Suprapubic skin (tissue), 4 donors: Measurements from ENCODE around the gene KCNK18. TPM values are rescaled to one million over a fixed set of nuclear protein-coding genes. Genes with fewer than 3 reads are reported as not detected.

Experiments
- DNase-seq, 2 donors: peaks; one replicate each; pipeline ENCODE4 v3.0.0-alpha.2; 2019; ENCODE audit warnings: low spot score in 2 of 2
- H3K27ac ChIP-seq: fragments of 200-600 bp; sonication (generic); one replicate; pipeline ENCODE4 v1.5.1; 2019
- H3K27me3 ChIP-seq: fragments of 200-600 bp; sonication (generic); one replicate; pipeline ENCODE4 v1.5.1; 2019
- H3K36me3 ChIP-seq: fragments of 200-600 bp; sonication (generic); one replicate; pipeline ENCODE4 v1.5.1; 2019
- H3K4me1 ChIP-seq: fragments of 200-600 bp; sonication (generic); one replicate; pipeline ENCODE4 v1.5.1; 2019
- H3K4me3 ChIP-seq: fragments of 200-600 bp; sonication (generic); one replicate; pipeline ENCODE4 v1.5.1; 2019; ENCODE audit warnings: mild to moderate bottlenecking
- H3K9me3 ChIP-seq: fragments of 200-600 bp; sonication (generic); one replicate; pipeline ENCODE4 v1.5.1; 2019
- CTCF ChIP-seq, 2 donors: fragments of 200-600 bp in 1 of 2; fragments of 450-650 bp in 1 of 2; sonication (generic) in 1 of 2; IDR thresholded peaks; one replicate each; pipeline ENCODE4 v1.5.1; 2016 to 2019; ENCODE audit warnings: antibody characterized with exemption in 2 of 2, mild to moderate bottlenecking in 1 of 2, moderate library complexity in 1 of 2
- EP300 ChIP-seq: sonication (generic); formaldehyde crosslinking; IDR thresholded peaks from one replicate; pipeline ENCODE4 v1.6.1; 2017; ENCODE audit warnings: antibody characterized with exemption
- POLR2A ChIP-seq, 2 donors: fragments of 450-650 bp; IDR thresholded peaks; one replicate each; pipeline ENCODE4 v1.6.1; 2017; ENCODE audit warnings: antibody characterized with exemption in 2 of 2, mild to moderate bottlenecking in 2 of 2, moderate library complexity in 2 of 2
- POLR2AphosphoS5 ChIP-seq, 3 donors: sonication (generic); formaldehyde crosslinking; IDR thresholded peaks; one replicate each; pipeline ENCODE4 v1.6.1; 2017; ENCODE audit warnings: antibody characterized with exemption in 3 of 3
- WGBS: methylation state at CpG from one replicate; pipeline ENCODE4 v1.1.5; 2018; 5-methylcytosine and 5-hydroxymethylcytosine counted together
- total RNA-seq, 4 donors: library from RNA; depleted of rRNA; stranded (reverse); fragments of >200 nt; gene quantifications; one replicate each; pipeline ENCODE4 v1.1.0, GENCODE V29; 2016

KCNK18 gene
- total RNA-seq, 4 donors from 2014 or later, result not detected

DNA sequence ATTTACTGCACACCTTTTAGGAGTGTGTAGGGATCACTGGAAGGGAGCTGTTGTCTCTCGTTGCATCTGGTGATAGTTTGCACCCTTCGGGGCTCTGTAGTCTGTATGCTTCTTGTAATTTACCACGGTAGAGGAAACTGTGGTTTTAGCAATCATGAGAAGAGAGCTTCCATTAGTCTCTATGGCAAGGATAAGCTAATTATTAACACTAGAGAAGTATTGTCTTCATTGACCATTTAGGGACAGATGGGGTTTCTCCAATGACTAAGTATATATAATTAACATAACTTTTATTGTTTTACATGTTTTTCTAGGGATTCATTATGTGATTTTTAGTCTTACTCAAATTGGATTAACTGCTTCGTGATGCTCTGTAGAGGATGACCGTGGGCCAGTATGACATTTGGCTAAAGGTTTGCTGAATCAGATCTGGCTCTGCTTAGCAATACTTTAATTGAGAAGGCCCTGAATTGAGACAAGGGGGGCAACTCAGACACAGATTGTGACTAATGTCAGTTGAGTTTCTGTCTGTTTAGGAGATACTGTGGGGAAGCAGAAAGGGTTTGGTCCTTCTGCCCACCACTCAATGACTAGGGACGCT lies 52.3 kb downstream of the KCNK18 start:
- H3K27ac ChIP-seq, result no peak overlapping the region
- no peaks in the 10 kb centered on the region for H3K9me3 ChIP-seq
- 62% methylated on average over 6 of the region's 6 CpGs for WGBS

DNA sequence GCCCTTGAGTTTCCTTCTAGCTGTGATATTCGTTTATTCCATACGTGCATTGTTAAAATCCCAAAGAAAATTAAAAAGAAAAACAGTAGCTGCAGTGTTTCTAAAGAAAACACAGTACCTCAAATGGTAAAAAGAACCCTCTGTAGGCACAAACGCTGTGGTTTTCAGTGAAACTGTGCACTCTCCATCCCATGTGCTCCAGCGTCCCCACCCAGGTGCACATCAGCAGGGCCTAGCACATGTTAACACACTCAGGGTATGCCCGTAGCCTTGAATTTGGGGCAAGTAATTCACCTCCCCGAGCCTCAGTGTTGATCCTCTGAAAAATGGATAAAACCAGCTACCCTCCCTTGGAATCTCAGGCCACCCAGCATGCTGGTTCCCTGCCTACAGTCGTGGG lies 53.1 kb downstream of the KCNK18 start:
- Histone ChIP-seq H3K27ac (no peak overlapping the region), H3K4me3 (no peak overlapping the region), H3K27me3 (peaks cover 12% of the 10 kb centered on the region), H3K9me3 (no peaks in the 10 kb centered on the region), H3K4me1 (no peaks in the 10 kb centered on the region), H3K36me3 (no peaks in the 10 kb centered on the region)
- 57% methylated on average over 6 of the region's 7 CpGs for WGBS
- no peak for DNase-seq
- TF ChIP-seq POLR2AphosphoS5 (IDR thresholded peaks at IDR 0.05), result no peak
- TF ChIP-seq EP300, result no peak
- TF ChIP-seq POLR2A (IDR thresholded peaks at IDR 0.05), result no peak
- no peak for TF ChIP-seq CTCF (IDR thresholded peaks at IDR 0.05)

More for the DNA sequence above, 52.3 kb downstream of the KCNK18 start:
- no peaks in the 10 kb centered on the region for H3K4me1 ChIP-seq
- TF ChIP-seq CTCF (IDR thresholded peaks at IDR 0.05), result no peak
- no peak for TF ChIP-seq POLR2AphosphoS5 (IDR thresholded peaks at IDR 0.05)
- TF ChIP-seq EP300, result no peak
- no peak for TF ChIP-seq POLR2A (IDR thresholded peaks at IDR 0.05)
- H3K4me3 ChIP-seq, result no peak overlapping the region
- no peak for DNase-seq
- peaks cover 17% of the 10 kb centered on the region for H3K27me3 ChIP-seq
- no peaks in the 10 kb centered on the region for H3K36me3 ChIP-seq

- peaks cover 19% of the 10 kb centered on the region for H3K27me3 ChIP-seq
- no peaks in the 10 kb centered on the region for H3K4me1 ChIP-seq
Measured at GRCh38 chr10:117253908-117254307, 56.6 kb downstream of the KCNK18 start.

DNA sequence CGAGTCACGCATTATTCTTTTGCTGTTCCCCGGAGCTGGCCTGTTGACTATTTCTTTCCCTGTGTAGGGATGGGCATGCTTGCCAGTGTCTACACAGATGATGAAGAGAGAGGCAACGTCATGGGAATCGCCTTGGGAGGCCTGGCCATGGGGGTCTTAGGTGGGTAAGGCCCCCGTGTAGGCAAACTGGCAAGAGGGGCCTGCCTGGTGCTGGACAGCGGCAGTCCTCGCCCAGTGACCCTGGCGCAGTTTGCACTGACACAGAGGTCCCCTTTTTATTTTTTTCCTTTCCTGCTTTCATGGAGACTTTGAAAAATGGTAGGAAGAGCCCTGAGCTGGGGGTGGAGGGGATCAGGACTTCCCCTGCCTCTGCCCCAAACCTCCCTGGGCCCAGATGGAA lies 57.0 kb downstream of the KCNK18 start:
- peaks cover 19% of the 10 kb centered on the region for H3K27me3 ChIP-seq
- no peak for DNase-seq
- no peaks in the 10 kb centered on the region for H3K36me3 ChIP-seq
- no peaks in the 10 kb centered on the region for H3K9me3 ChIP-seq
- TF ChIP-seq POLR2AphosphoS5 (IDR thresholded peaks at IDR 0.05) (no peak), POLR2A (IDR thresholded peaks at IDR 0.05) (no peak), CTCF (IDR thresholded peaks at IDR 0.05) (no peak)
- no peaks in the 10 kb centered on the region for H3K4me1 ChIP-seq
- 74% methylated on average over 9 of the region's 9 CpGs for WGBS
- H3K27ac ChIP-seq, result no peak overlapping the region
- H3K4me3 ChIP-seq, result no peak overlapping the region

More at GRCh38 chr10:117253908-117254307, 56.6 kb downstream of the KCNK18 start:
- H3K36me3 ChIP-seq, result no peaks in the 10 kb centered on the region
- 80% methylated on average over 3 of the region's 9 CpGs for WGBS
- H3K4me3 ChIP-seq, result no peak overlapping the region
- TF ChIP-seq EP300 (no peak), CTCF (IDR thresholded peaks at IDR 0.05) (no peak), POLR2A (IDR thresholded peaks at IDR 0.05) (no peak), POLR2AphosphoS5 (IDR thresholded peaks at IDR 0.05) (no peak)
- H3K27ac ChIP-seq, result no peak overlapping the region
- DNase-seq, result no peak
- H3K9me3 ChIP-seq, result no peaks in the 10 kb centered on the region

DNA sequence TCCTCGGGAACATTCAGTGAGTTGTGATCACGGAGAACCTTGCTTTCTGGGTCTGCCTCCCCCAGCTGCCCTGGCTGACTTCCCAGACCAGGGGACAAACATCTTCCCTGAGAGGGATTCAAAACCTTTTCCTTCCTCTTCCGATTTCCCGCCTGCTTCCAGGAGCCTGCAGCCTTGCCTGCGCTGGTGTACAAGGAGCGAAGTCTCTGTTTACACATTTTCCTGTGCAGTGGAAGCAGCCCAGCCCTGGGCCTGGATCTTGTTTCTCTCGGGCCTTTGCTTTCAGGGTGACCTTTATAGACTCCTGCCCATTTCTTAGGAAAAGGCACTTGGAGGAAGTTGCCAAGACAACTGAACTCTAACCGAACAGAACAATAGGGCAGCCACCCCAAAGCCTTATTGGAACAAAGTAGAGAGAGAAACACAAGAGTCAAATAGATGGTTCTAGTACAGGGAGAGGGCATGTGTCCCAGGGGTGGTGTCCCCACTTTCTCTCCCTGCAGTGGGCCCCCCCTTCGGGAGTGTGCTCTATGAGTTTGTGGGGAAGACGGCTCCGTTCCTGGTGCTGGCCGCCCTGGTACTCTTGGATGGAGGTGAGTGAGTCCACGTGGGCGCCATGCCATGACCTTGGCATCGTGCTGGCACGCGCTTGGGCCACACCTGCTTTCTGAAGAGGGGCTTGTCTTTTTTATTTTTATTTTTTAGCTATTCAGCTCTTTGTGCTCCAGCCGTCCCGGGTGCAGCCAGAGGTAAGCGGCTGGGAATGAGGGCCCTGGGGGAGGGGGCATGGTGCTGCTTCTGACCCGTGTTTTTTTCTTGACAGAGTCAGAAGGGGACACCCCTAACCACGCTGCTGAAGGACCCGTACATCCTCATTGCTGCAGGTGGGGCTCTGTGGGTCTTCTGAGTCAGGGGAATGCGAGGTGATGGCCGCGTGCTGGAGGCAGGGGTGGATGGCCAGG lies 57.8 kb downstream of the KCNK18 start:
- peaks cover 19% of the 10 kb centered on the region for H3K27me3 ChIP-seq
- H3K27ac ChIP-seq, result no peak overlapping the region
- no peaks in the 10 kb centered on the region for H3K36me3 ChIP-seq
- no peak overlapping the region for H3K4me3 ChIP-seq
- WGBS, result 85% methylated on average over 26 of the region's 26 CpGs
- no peak for TF ChIP-seq POLR2A (IDR thresholded peaks at IDR 0.05)
- no peak for TF ChIP-seq CTCF (IDR thresholded peaks at IDR 0.05)
- no peak for TF ChIP-seq EP300
- no peak for TF ChIP-seq POLR2AphosphoS5 (IDR thresholded peaks at IDR 0.05)
- H3K9me3 ChIP-seq, result no peaks in the 10 kb centered on the region
- DNase-seq, result no peak
- H3K4me1 ChIP-seq, result no peaks in the 10 kb centered on the region
